K562 (cell line): Measurements from ENCODE around the gene STAB1. TPM values are rescaled to one million over a fixed set of nuclear protein-coding genes. Genes with fewer than 3 reads are reported as not detected.

Source experiments
- ATF1 ChIP-seq, 2 experiments: fragments of 450-650 bp in 1 of 2; IDR thresholded peaks; 2 replicates each; pipeline ENCODE4 v1.6.1; 2016; ENCODE audit warnings: missing compliant biosample characterization in 1 of 2, missing genetic modification characterization in 1 of 2
- E2F6 ChIP-seq, 2 experiments: IDR thresholded peaks; 2 replicates each; pipeline ENCODE4 v1.6.1; 2011; ENCODE audit warnings: borderline replicate concordance in 1 of 2, control low read depth in 1 of 2, low read depth in 1 of 2, low read length in 1 of 2, mild to moderate bottlenecking in 1 of 2, mixed read lengths in 1 of 2, moderate library complexity in 1 of 2; ENCODE audit not compliant: insufficient read depth in 1 of 2, insufficient read length in 1 of 2, poor library complexity in 1 of 2, severe bottlenecking in 1 of 2; ENCODE audit errors: extremely low read depth in 1 of 2
- ELF2 ChIP-seq: fragments of 250-450 bp; sonication (Bioruptor Pico); IDR thresholded peaks from 2 replicates; pipeline ENCODE4 v1.5.0; 2021; ENCODE audit warnings: mild to moderate bottlenecking
- GTF2F1 ChIP-seq: IDR thresholded peaks from 2 replicates; pipeline ENCODE4 v1.6.1; 2011; ENCODE audit warnings: low read depth, low read length, improper control_type of control experiment
- HDGF ChIP-seq: fragments of 450-650 bp; IDR thresholded peaks from 2 replicates; pipeline ENCODE4 v1.6.1; 2016
- MEIS2 ChIP-seq: fragments of 450-650 bp; IDR thresholded peaks from 2 replicates; pipeline ENCODE4 v1.6.1; 2014; ENCODE audit warnings: mild to moderate bottlenecking; ENCODE audit not compliant: partially characterized antibody
- MLLT1 ChIP-seq, 2 experiments: fragments of 450-650 bp; IDR thresholded peaks; 2 replicates each; pipeline ENCODE4 v1.6.1; 2016
- NFE2L1 ChIP-seq: fragments of 450-650 bp; IDR thresholded peaks from 2 replicates; pipeline ENCODE4 v1.6.1; 2016; ENCODE audit warnings: missing genetic modification characterization, low read depth, mild to moderate bottlenecking, missing compliant biosample characterization, moderate library complexity, borderline replicate concordance
- PBX2 ChIP-seq, 2 experiments: IDR thresholded peaks in 1 of 2; conservative IDR thresholded peaks in 1 of 2; 2 replicates each; pipeline ENCODE4 v1.6.1; 2016; ENCODE audit warnings: low read depth in 2 of 2, mild to moderate bottlenecking in 1 of 2, missing compliant biosample characterization in 1 of 2, missing genetic modification characterization in 1 of 2, moderate library complexity in 1 of 2
- RBBP5 ChIP-seq: fragments of 200-600 bp; sonication (generic); IDR thresholded peaks from 2 replicates; pipeline ENCODE4 v1.6.1; 2012; ENCODE audit warnings: borderline replicate concordance, mild to moderate bottlenecking, low read length, control low read depth, inconsistent platforms; ENCODE audit not compliant: insufficient read depth, poor library complexity, severe bottlenecking
- RBM15 ChIP-seq: fragments of 200-400 bp; formaldehyde crosslinking; IDR thresholded peaks from 2 replicates; pipeline ENCODE4 v1.6.1; 2018; ENCODE audit warnings: mild to moderate bottlenecking, low read length, moderate library complexity; ENCODE audit not compliant: insufficient read depth
- RBM39 ChIP-seq: fragments of 200-400 bp; formaldehyde crosslinking; optimal IDR thresholded peaks from 2 replicates; pipeline ENCODE3; 2018; ENCODE audit warnings: low read depth, low read length
- TCF3 ChIP-seq: sonication (generic); formaldehyde crosslinking; IDR thresholded peaks from 2 replicates; pipeline ENCODE4 v1.4.0; 2020; ENCODE audit warnings: mild to moderate bottlenecking, missing genetic modification reagents
- TCF7 ChIP-seq: sonication (generic); IDR thresholded peaks from 2 replicates; pipeline ENCODE4 v1.6.1; 2016; ENCODE audit warnings: antibody characterized with exemption, borderline replicate concordance
- XRCC5 ChIP-seq: fragments of 200-400 bp; formaldehyde crosslinking; IDR thresholded peaks from 2 replicates; pipeline ENCODE4 v1.6.1; 2017; ENCODE audit warnings: low read depth, mild to moderate bottlenecking, low read length
- ZEB2 ChIP-seq: fragments of 450-650 bp; IDR thresholded peaks from 2 replicates; pipeline ENCODE4 v1.6.1; 2016
- polyA plus RNA-seq, 8 experiments: library from polyadenylated mRNA; depleted of rRNA in 4 of 8; stranded (reverse) in 5 of 8; unstranded in 3 of 8; fragments of >200 nt; fragmentation: Nextera tagmentation in 2 of 8; fragmentation: Illumina TruSeq in 1 of 8; extraction: Ambion mirVana in 2 of 8; extraction: Trizol in 1 of 8; gene quantifications; 2 replicates each; pipeline versions ENCODE4 v1.2.1 to v1.2.3, GENCODE V29; 2011 to 2014; ENCODE audit warnings: inconsistent platforms in 1 of 8, missing spikeins in 1 of 8
- total RNA-seq, 7 experiments: library from RNA; depleted of rRNA in 6 of 7; stranded (reverse); fragments of >200 nt in 6 of 7; fragmentation: Illumina TruSeq in 2 of 7; extraction: Trizol in 2 of 7; gene quantifications; 2 replicates each; pipeline versions ENCODE4 v1.2.1 to v1.2.3, GENCODE V29; 2011 to 2021; ENCODE audit warnings: low replicate concordance in 1 of 7
- TF ChIP-seq, protein P1 (sequence below): fragments of 450-650 bp; IDR thresholded peaks from 2 replicates; pipeline ENCODE4 v1.6.1; 2016; ENCODE audit warnings: mild to moderate bottlenecking
- TF ChIP-seq, protein P2 (sequence below): IDR thresholded peaks from 2 replicates; pipeline ENCODE4 v1.6.1; 2016; ENCODE audit warnings: missing genetic modification characterization, missing compliant biosample characterization

STAB1 gene
- total and polyA plus RNA-seq, 9 of the 15 experiments (the other 6 are each of a cell fraction or from before 2014, with no cell fraction given), result 0.20 to 3.9 (median 1.2) TPM

DNA sequence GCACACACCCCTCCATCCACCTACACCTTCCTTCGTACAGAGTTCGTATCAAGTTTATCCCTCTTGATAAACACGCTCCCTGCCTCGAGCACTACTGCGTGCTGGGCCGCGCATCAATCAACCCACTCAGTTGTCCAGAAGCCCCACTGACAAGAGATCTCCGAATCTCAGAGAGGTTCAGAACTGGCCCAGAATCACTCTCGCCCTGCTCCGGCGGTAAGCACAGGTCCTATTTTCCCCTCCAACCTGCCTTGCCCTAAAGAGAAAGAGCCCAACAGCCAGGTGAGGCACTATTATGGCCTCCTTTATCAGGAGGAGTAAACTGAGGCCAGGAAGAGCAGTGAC, 40.2 kb upstream of the STAB1 start (continued):
- TF ChIP-seq TCF7 (no peak), ATF1 (CRISPR knock-in tag; IDR thresholded peaks at IDR 0.05) (no peak), ATF1 (tag; IDR thresholded peaks at IDR 0.05) (peak; percentile 53; the same call in 1 of the 2 replicates), GTF2F1 (no peak), RBM15 (no peak), MLLT1 (IDR thresholded peaks at IDR 0.05) (no peak), TCF3 (CRISPR knock-in tag) (no peak), RBBP5 (no peak), ZEB2 (no peak; the same call in 1 of the 2 replicates), NFE2L1 (tag) (no peak), HDGF (no peak), XRCC5 (no peak), MEIS2 (no peak), ELF2 (CRISPR knock-in tag) (no peak), E2F6 (IDR thresholded peaks at IDR 0.05; ENCODE audit: borderline replicate concordance in 1 of 2, extremely low read depth in 1 of 2, insufficient read depth in 1 of 2, insufficient read length in 1 of 2, low read depth in 1 of 2, low read length in 1 of 2, poor library complexity in 1 of 2, severe bottlenecking in 1 of 2) (peak; percentile 7 to 32), PBX2 (CRISPR knock-in tag; IDR thresholded peaks at IDR 0.05; ENCODE audit: low read depth) (no peak), PBX2 (tag; conservative IDR thresholded peaks at IDR 0.05; ENCODE audit: low read depth) (no peak), RBM39 (no peak)
- TF ChIP-seq, protein P1, sequence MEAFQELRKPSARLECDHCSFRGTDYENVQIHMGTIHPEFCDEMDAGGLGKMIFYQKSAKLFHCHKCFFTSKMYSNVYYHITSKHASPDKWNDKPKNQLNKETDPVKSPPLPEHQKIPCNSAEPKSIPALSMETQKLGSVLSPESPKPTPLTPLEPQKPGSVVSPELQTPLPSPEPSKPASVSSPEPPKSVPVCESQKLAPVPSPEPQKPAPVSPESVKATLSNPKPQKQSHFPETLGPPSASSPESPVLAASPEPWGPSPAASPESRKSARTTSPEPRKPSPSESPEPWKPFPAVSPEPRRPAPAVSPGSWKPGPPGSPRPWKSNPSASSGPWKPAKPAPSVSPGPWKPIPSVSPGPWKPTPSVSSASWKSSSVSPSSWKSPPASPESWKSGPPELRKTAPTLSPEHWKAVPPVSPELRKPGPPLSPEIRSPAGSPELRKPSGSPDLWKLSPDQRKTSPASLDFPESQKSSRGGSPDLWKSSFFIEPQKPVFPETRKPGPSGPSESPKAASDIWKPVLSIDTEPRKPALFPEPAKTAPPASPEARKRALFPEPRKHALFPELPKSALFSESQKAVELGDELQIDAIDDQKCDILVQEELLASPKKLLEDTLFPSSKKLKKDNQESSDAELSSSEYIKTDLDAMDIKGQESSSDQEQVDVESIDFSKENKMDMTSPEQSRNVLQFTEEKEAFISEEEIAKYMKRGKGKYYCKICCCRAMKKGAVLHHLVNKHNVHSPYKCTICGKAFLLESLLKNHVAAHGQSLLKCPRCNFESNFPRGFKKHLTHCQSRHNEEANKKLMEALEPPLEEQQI, result no peak
- TF ChIP-seq, protein P2, sequence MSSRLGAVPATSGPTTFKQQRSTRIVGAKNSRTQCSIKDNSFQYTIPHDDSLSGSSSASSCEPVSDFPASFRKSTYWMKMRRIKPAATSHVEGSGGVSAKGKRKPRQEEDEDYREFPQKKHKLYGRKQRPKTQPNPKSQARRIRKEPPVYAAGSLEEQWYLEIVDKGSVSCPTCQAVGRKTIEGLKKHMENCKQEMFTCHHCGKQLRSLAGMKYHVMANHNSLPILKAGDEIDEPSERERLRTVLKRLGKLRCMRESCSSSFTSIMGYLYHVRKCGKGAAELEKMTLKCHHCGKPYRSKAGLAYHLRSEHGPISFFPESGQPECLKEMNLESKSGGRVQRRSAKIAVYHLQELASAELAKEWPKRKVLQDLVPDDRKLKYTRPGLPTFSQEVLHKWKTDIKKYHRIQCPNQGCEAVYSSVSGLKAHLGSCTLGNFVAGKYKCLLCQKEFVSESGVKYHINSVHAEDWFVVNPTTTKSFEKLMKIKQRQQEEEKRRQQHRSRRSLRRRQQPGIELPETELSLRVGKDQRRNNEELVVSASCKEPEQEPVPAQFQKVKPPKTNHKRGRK (tag), result no peak
